Activated CD8-positive, alpha-beta memory T cell treated with anti-CD3 and anti-CD28 coated beads, Interleukin-2, amount 10 ng/mL, durations not matched to agents 7 days and 5 days (primary cell): ENCODE results near the gene TPGS1. TPM values are rescaled to one million over a fixed set of nuclear protein-coding genes. Genes with fewer than 3 reads are reported as not detected.
"Not testable (repeated sequence)": the region's sequence is repeated elsewhere in the genome, so short reads cannot be mapped to it uniquely, and the experiment has no call there.

Experiments
- ATAC-seq: fragments of 150-1000 bp; cut with Tn5 transposase; one replicate; pipeline ENCODE4 v1.10.0; 2021; ENCODE audit warnings: moderate library complexity
- CTCF ChIA-PET: fragments of 350-600 bp; sonication (Branson Sonifier 250); formaldehyde crosslinking; loops from one replicate; lab custom pipeline; 2021; ENCODE audit warnings: antibody characterized with exemption; lab: Charles Lee
- DNase-seq: peaks from one replicate; pipeline ENCODE4 v3.0.0-alpha.2; 2020
- H3K27ac Mint-ChIP-seq: one replicate; pipeline ENCODE4 v1.8.0; 2021; ENCODE audit warnings: mild to moderate bottlenecking, mixed read lengths
- H3K27me3 Mint-ChIP-seq: one replicate; pipeline ENCODE4 v1.8.0; 2021; ENCODE audit warnings: mixed read lengths
- H3K36me3 Mint-ChIP-seq: one replicate; pipeline ENCODE4 v1.8.0; 2021; ENCODE audit warnings: mild to moderate bottlenecking, mixed read lengths
- H3K4me1 Mint-ChIP-seq: one replicate; pipeline ENCODE4 v1.8.0; 2021; ENCODE audit warnings: mixed read lengths
- H3K4me3 Mint-ChIP-seq: one replicate; pipeline ENCODE4 v1.8.0; 2021; ENCODE audit warnings: mild to moderate bottlenecking, moderate library complexity, mixed read lengths
- H3K9me3 Mint-ChIP-seq: one replicate; pipeline ENCODE4 v1.8.0; 2022; ENCODE audit warnings: low read depth, mixed read lengths
- total RNA-seq, 2 experiments: library from RNA; stranded (reverse); gene quantifications; one replicate each; pipeline ENCODE4 v1.2.3, GENCODE V29; 2021

Gene TPGS1
- total RNA-seq, 2 experiments from 2014 or later = 19.4 to 21.6 TPM

DNA sequence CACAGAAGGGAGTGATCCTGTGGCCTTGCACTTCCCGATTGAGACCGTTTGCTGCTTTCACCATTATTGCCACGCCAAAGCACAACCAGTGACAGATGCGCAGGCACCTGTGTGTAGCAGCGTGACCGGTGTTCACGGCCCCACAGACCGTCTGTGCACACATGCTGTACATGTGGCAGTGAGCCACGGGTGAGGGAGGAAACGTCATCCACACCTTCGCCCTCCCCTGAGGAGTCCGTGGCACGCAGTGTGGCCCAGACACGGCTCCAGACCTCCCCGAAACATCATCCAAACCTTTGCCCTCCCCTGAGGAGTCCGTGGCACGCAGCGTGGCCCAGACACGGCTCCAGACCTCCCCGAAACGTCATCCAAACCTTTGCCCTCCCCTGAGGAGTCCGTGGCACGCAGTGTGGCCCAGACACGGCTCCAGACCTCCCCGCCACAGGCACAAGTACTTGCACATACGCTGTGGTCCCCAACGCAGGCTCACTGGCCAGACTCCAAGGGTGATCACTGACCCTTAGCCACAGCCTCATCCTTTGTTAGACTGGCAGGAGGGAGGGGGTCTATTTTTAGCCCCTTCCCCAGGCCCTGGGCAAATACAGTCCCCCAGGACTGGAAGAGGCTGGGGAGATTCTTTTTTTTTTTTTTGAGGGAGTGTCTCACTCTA lies 38.6 kb upstream of the TPGS1 start:
- Mint-ChIP-seq H3K27ac (no peak overlapping the region), H3K4me3 (no peak overlapping the region), H3K9me3 (no peaks in the 10 kb centered on the region), H3K36me3 (no peaks in the 10 kb centered on the region), H3K27me3 (no peaks in the 10 kb centered on the region), H3K4me1 (no peaks in the 10 kb centered on the region)
- CTCF ChIA-PET = interaction anchor here (0.7 kb wide), 1 partner anchor 40 kb away, joined by 4 read pairs; no protein-coding TSS in a partner anchor
- ATAC-seq = no peak
- no peak for DNase-seq

DNA sequence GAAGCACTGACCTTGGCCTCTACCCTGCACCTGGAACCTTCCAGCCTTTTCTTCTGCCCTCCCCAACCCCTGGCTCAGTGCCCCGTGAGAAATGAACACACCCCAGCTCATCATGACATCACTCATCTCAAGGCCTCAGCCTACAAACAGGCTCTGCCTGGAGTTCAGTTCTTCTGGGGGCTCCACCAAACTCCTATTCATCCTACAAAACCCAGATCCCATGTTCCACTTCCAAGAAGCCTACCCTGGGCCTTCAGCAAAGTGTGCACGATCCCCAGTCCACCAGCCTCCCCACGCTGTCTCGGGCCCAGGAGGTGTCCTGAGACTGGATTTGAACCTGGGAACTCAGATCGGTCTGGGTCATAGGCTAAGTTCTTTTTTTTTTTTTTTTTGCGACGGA lies 37.5 kb upstream of the TPGS1 start:
- Mint-ChIP-seq H3K27me3 (no peaks in the 10 kb centered on the region), H3K4me1 (no peaks in the 10 kb centered on the region), H3K4me3 (no peak overlapping the region)

GRCh38 chr19:470701-471100 lies 36.6 kb upstream of the TPGS1 start:
- Mint-ChIP-seq H3K27ac (no peak overlapping the region), H3K9me3 (no peaks in the 10 kb centered on the region), H3K36me3 (no peaks in the 10 kb centered on the region), H3K4me3 (no peak overlapping the region), H3K27me3 (peaks cover 5% of the 10 kb centered on the region), H3K4me1 (no peaks in the 10 kb centered on the region)
- ATAC-seq = no peak
- DNase-seq = no peak
- CTCF ChIA-PET = no interaction called here

More for the DNA sequence above, 37.5 kb upstream of the TPGS1 start:
- DNase-seq (no peak), ATAC-seq (no peak)
- no peak overlapping the region for H3K27ac Mint-ChIP-seq
- no peaks in the 10 kb centered on the region for H3K9me3 Mint-ChIP-seq
- CTCF ChIA-PET = no interaction called here
- no peaks in the 10 kb centered on the region for H3K36me3 Mint-ChIP-seq

DNA sequence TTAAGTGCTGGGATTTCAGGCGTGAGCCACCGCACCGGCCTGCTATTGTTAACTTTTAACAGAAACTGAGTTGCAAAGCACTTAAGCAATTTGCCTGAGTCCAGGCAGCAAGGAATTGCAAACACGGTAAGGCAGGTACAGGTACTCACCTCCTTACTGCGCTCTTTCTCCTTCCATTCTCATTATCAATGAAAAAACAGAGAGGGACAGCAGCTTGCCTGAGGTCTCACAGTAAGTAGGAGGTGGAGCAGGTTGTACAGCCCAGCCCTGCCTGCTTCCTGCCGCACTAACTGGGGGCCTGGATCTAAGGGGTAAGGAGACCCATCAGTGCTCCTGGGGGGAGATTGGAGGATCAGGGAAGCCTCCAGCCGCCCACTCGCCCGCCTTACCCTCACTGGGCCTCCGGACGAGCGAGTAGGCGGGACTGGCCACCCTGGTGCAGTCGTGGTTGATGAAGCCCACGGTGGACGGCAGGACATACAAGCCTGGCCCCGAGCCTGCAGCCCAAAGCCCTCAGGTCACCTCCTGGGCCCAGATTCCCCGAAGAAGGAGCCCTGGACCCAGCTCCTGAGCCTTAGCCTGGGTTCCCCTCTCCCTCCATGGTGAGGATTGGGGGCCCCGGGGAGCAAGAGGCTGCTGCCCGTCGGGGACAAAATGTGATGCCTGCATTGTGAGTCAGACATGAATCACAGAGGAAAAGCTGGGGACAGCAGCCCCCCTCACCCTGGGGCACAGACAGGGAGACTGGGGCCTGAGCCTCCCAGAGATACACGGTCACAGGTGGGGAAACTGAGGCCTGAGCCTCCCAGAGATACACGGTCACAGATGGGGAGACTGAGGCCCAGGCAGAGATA lies 35.1 kb upstream of the TPGS1 start:
- H3K27me3 Mint-ChIP-seq = peaks cover 5% of the 10 kb centered on the region
- H3K27ac Mint-ChIP-seq = no peak overlapping the region
- no peak overlapping the region for H3K4me3 Mint-ChIP-seq
- no peaks in the 10 kb centered on the region for H3K36me3 Mint-ChIP-seq
- CTCF ChIA-PET = no interaction called here
- ATAC-seq (no peak), DNase-seq (no peak)
- H3K9me3 Mint-ChIP-seq = no peaks in the 10 kb centered on the region
- H3K4me1 Mint-ChIP-seq = no peaks in the 10 kb centered on the region

DNA sequence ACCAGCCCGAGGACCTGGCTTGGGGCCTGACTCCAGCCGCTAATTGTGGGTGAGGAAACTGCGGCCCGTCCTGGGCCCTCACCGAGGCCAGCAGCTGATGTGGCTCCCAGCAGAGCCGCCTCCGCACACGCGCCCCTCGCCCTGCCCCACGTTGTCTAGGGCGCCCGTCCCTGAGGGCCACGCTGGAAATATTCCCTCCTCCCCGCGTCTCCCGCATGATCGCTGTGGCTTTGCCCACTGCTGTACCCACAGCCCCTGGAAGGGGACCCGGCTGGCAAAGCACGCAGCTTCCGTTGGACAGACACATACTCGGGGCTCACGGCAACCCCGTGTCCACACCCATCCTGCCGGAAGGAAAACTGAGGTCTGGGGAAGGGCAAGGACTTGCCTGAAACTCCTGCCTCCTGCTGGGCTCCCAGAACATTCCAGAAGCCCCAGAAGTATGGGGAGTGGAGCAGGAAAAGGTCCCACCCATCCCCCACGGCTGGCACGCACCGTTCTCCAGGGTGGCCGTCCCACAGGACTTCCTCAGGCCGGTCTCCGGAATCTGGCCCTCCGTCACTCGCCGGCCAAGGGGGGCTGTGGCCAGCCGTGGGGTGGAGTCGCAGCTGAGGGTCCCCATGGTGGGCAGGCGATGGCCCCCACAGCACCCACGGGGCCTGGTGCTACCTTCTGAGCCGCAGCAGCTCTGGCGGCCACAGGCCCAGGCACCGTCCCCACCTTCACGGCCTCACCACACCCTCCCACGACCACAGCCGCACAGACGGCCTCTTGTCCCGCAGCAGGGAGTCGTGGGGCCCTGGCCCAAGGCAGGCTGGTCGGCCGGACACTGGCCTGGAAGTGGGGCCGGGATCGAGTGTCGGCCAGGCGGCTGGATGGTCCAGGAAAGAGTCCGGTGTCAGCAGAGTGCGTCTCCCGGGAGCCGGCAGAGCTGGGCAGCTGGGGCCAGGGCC lies 32.9 kb upstream of the TPGS1 start:
- Mint-ChIP-seq H3K4me1 (no peaks in the 10 kb centered on the region), H3K36me3 (no peaks in the 10 kb centered on the region), H3K27ac (no peak overlapping the region), H3K9me3 (no peaks in the 10 kb centered on the region), H3K27me3 (peaks cover 5% of the 10 kb centered on the region), H3K4me3 (no peak overlapping the region)
- DNase-seq = no peak
- no peak for ATAC-seq
- CTCF ChIA-PET = no interaction called here

- no peak overlapping the region for H3K4me3 Mint-ChIP-seq
- H3K27me3 Mint-ChIP-seq = peaks cover 5% of the 10 kb centered on the region
- no peak overlapping the region for H3K27ac Mint-ChIP-seq
- peaks cover 6% of the 10 kb centered on the region for H3K9me3 Mint-ChIP-seq
- DNase-seq (no peak), ATAC-seq (no peak)
- CTCF ChIA-PET = no interaction called here
- H3K36me3 Mint-ChIP-seq = peaks cover 6% of the 10 kb centered on the region
- H3K4me1 Mint-ChIP-seq = peaks cover 1% of the 10 kb centered on the region
Measured at GRCh38 chr19:475360-475759, 31.9 kb upstream of the TPGS1 start.

- H3K4me1 Mint-ChIP-seq = peaks cover 5% of the 10 kb centered on the region
- no peak overlapping the region for H3K27ac Mint-ChIP-seq
- no peak for DNase-seq
- peaks cover 5% of the 10 kb centered on the region for H3K27me3 Mint-ChIP-seq
- CTCF ChIA-PET = no interaction called here
- H3K4me3 Mint-ChIP-seq = no peak overlapping the region
- ATAC-seq = no peak
- H3K36me3 Mint-ChIP-seq = peaks cover 17% of the 10 kb centered on the region
- H3K9me3 Mint-ChIP-seq = peaks cover 18% of the 10 kb centered on the region
Measured at GRCh38 chr19:478236-478903, 28.9 kb upstream of the TPGS1 start.

DNA sequence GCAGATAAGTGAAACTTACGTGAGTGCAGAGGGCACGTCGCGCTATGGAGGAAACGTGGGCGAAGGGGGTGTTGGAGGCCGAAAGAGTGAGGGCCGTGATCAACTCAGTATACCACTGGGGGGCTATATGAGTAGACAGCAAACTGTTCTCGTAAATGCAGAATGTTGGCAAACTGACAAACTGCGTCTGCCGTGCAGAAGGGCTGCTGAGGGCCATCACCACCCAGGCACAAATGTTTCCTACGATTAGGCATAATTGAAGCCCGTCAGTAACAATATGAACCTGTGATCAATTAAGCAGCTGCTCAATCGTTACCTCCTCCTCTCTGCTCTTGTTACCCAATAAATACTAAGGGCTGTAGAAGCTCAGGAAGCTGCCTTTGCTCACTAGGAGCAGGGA lies 28.3 kb upstream of the TPGS1 start:
- peaks cover 18% of the 10 kb centered on the region for H3K9me3 Mint-ChIP-seq
- no peak for ATAC-seq
- H3K4me1 Mint-ChIP-seq = peaks cover 5% of the 10 kb centered on the region
- no peak for DNase-seq
- no peak overlapping the region for H3K4me3 Mint-ChIP-seq
- H3K27me3 Mint-ChIP-seq = peaks cover 5% of the 10 kb centered on the region
- H3K36me3 Mint-ChIP-seq = peaks cover 17% of the 10 kb centered on the region
- CTCF ChIA-PET = interaction anchor here (0.7 to 0.9 kb wide), 2 partner anchors 63 to 94 kb away, joined by 3 to 4 read pairs; no protein-coding TSS in a partner anchor
- H3K27ac Mint-ChIP-seq = no peak overlapping the region

DNA sequence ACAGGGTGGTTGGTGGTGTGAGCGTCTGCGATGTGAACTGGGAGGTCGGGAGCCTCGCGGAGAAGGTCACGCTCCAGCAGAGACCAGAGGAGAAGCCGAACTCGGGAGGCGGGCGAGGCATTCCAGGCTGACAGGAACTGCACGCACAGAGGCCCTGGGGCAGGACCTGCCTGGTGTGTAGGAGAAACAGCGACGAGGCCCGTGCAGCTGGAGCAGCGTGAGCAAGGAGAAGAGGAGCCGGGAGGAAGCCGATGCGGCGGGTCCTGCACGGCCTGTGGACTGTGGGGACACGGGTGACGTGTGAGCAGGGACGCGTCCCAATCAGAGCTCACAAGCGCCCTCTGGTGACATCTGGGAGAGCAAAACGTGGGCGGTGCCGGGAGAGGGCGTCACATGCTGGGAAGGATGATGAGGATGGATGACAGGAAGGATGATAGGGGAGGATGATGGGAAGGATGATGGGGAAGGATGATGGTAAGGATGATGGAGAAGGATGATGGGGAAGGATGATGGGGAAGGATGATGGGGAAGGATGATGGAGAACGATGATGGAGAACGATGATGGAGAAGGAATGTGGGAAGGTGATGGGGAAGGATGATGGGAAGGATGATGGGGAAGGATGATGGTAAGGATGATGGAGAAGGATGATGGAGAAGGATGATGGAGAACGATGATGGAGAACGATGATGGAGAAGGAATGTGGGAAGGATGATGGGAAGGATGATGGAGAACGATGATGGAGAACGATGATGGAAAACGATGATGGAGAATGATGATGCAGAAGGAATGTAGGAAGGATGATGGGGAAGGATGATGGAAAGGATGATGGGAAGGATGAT lies 27.1 kb upstream of the TPGS1 start:
- Mint-ChIP-seq H3K27me3 (peaks cover 7% of the 10 kb centered on the region), H3K4me3 (peak overlapping the region; percentile 39)

DNA sequence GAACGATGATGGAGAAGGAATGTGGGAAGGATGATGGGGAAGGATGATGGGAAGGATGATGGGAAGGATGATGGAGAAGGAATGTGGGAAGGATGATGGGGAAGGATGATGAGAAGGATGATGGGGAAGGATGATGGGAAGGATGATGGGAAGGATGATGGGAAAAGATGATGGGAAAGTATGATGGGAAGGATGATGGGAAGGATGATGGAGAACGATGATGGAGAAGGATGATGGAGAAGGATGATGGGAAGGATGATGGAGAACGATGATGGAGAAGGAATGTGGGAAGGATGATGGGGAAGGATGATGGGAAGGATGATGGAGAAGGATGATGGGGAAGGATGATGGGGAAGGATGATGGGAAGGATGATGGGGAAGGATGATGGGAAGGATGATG lies 26.2 kb upstream of the TPGS1 start:
- H3K4me1 Mint-ChIP-seq, CTCF ChIA-PET, DNase-seq, ATAC-seq: not testable (repeated sequence)
- Mint-ChIP-seq H3K9me3 (peaks cover 18% of the 10 kb centered on the region), H3K27ac (peak overlapping the region; percentile 79), H3K4me3 (peak overlapping the region; percentile 17), H3K27me3 (peaks cover 13% of the 10 kb centered on the region), H3K36me3 (peaks cover 17% of the 10 kb centered on the region)

More for the DNA sequence above, 27.1 kb upstream of the TPGS1 start:
- peak overlapping the region; percentile 79 for H3K27ac Mint-ChIP-seq
- CTCF ChIA-PET = no interaction called here
- no peak for DNase-seq
- H3K36me3 Mint-ChIP-seq = peaks cover 17% of the 10 kb centered on the region
- H3K9me3 Mint-ChIP-seq = peaks cover 18% of the 10 kb centered on the region
- H3K4me1 Mint-ChIP-seq = peaks cover 5% of the 10 kb centered on the region
- ATAC-seq = peak; percentile 39

GRCh38 chr19:482186-483041 lies 24.9 kb upstream of the TPGS1 start:
- peaks cover 18% of the 10 kb centered on the region for H3K9me3 Mint-ChIP-seq
- H3K27me3 Mint-ChIP-seq = peaks cover 13% of the 10 kb centered on the region
- H3K36me3 Mint-ChIP-seq = peaks cover 17% of the 10 kb centered on the region
- CTCF ChIA-PET = no interaction called here
- H3K27ac Mint-ChIP-seq = no peak overlapping the region
- no peak for DNase-seq
- peaks cover 5% of the 10 kb centered on the region for H3K4me1 Mint-ChIP-seq
- no peak overlapping the region for H3K4me3 Mint-ChIP-seq
- ATAC-seq = no peak
